Trophoblast cell (in vitro differentiated cells and primary cell): Measurements from ENCODE around the gene GAB2.

Source experiments
- DNase-seq, 2 donors: peaks; one replicate each; pipeline ENCODE4 v3.0.0-alpha.2; 2016
- H2AFZ ChIP-seq: 2 replicates; pipeline ENCODE4 v1.6.1; 2013; ENCODE audit warnings: low read length, moderate library complexity, mild to moderate bottlenecking; ENCODE audit not compliant: insufficient read depth, poor library complexity
- H2AK5ac ChIP-seq: 2 replicates; pipeline ENCODE4 v1.6.1; 2013; ENCODE audit warnings: mild to moderate bottlenecking, low read length
- H2BK120ac ChIP-seq: 2 replicates; pipeline ENCODE4 v1.6.1; 2013; ENCODE audit warnings: low read length, mild to moderate bottlenecking, moderate library complexity; ENCODE audit not compliant: insufficient read depth, poor library complexity
- H2BK12ac ChIP-seq: 2 replicates; pipeline ENCODE4 v1.6.1; 2013; ENCODE audit warnings: mild to moderate bottlenecking, low read length, moderate library complexity
- H2BK5ac ChIP-seq: 2 replicates; pipeline ENCODE4 v1.6.1; 2013; ENCODE audit warnings: low read length, low read depth, moderate library complexity, mild to moderate bottlenecking; ENCODE audit not compliant: poor library complexity
- H3K14ac ChIP-seq: 2 replicates; pipeline ENCODE4 v1.6.1; 2013; ENCODE audit warnings: mild to moderate bottlenecking, low read length
- H3K18ac ChIP-seq: 2 replicates; pipeline ENCODE4 v1.6.1; 2013; ENCODE audit warnings: mild to moderate bottlenecking, low read length
- H3K23ac ChIP-seq: 2 replicates; pipeline ENCODE4 v1.6.1; 2013; ENCODE audit warnings: low read length
- H3K27ac ChIP-seq: 2 replicates; pipeline ENCODE4 v1.5.1; 2013; ENCODE audit warnings: low read depth, mild to moderate bottlenecking, inconsistent platforms, low read length, moderate library complexity
- H3K27me3 ChIP-seq: 2 replicates; pipeline ENCODE4 v1.6.1; 2013; ENCODE audit warnings: inconsistent platforms, mild to moderate bottlenecking, low read length, moderate library complexity; ENCODE audit not compliant: insufficient read depth
- H3K36me3 ChIP-seq, 2 experiments: 1 replicate in 1 of 2; 2 replicates in 1 of 2; pipeline ENCODE4 v1.6.1; 2013; ENCODE audit warnings: low read length in 2 of 2, mild to moderate bottlenecking in 2 of 2, moderate library complexity in 1 of 2; ENCODE audit not compliant: insufficient read depth in 2 of 2, control insufficient read depth in 1 of 2
- H3K4ac ChIP-seq: 2 replicates; pipeline ENCODE4 v1.6.1; 2013; ENCODE audit warnings: low read depth, mild to moderate bottlenecking, low read length, moderate library complexity
- H3K4me1 ChIP-seq, 2 experiments: 1 replicate in 1 of 2; 2 replicates in 1 of 2; pipeline ENCODE4 v1.6.1; 2013; ENCODE audit warnings: low read length in 2 of 2, mild to moderate bottlenecking in 2 of 2, moderate library complexity in 1 of 2; ENCODE audit not compliant: insufficient read depth in 2 of 2, control insufficient read depth in 1 of 2
- H3K4me2 ChIP-seq: 2 replicates; pipeline ENCODE4 v1.6.1; 2013; ENCODE audit warnings: inconsistent platforms, mild to moderate bottlenecking, low read length, moderate library complexity
- H3K4me3 ChIP-seq: 2 replicates; pipeline ENCODE4 v1.5.1; 2013; ENCODE audit warnings: mild to moderate bottlenecking, low read depth, low read length, inconsistent platforms
- H3K79me1 ChIP-seq: one replicate; pipeline ENCODE4 v1.6.1; 2013; ENCODE audit warnings: low read length
- H3K79me2 ChIP-seq: 2 replicates; pipeline ENCODE4 v1.6.1; 2013; ENCODE audit warnings: low read length, mild to moderate bottlenecking; ENCODE audit not compliant: control insufficient read depth, insufficient read depth, poor library complexity
- H3K9ac ChIP-seq: 2 replicates; pipeline ENCODE4 v1.6.1; 2013; ENCODE audit warnings: mild to moderate bottlenecking, low read length
- H3K9me3 ChIP-seq: 2 replicates; pipeline ENCODE4 v1.6.1; 2013; ENCODE audit warnings: low read depth, mild to moderate bottlenecking, control low read depth, inconsistent platforms, low read length; ENCODE audit not compliant: insufficient read depth
- H4K12ac ChIP-seq: 2 replicates; pipeline ENCODE4 v1.6.1; 2013; ENCODE audit warnings: low read depth, mild to moderate bottlenecking, low read length, moderate library complexity
- H4K8ac ChIP-seq: 2 replicates; pipeline ENCODE4 v1.6.1; 2013; ENCODE audit warnings: low read depth, mild to moderate bottlenecking, low read length, moderate library complexity
- H4K91ac ChIP-seq: one replicate; pipeline ENCODE4 v1.6.1; 2013; ENCODE audit warnings: low read depth, mild to moderate bottlenecking, low read length, moderate library complexity
- WGBS: extraction: QIAGEN DNeasy Blood & Tissue Kit; methylation state at CpG from one replicate; pipeline ENCODE4 v1.1.7; 2013; ENCODE audit warnings: missing lambda C conversion rate; ENCODE audit not compliant: insufficient read length, insufficient coverage; ENCODE audit errors: extremely low coverage; 5-methylcytosine and 5-hydroxymethylcytosine counted together

GAB2 gene

DNA sequence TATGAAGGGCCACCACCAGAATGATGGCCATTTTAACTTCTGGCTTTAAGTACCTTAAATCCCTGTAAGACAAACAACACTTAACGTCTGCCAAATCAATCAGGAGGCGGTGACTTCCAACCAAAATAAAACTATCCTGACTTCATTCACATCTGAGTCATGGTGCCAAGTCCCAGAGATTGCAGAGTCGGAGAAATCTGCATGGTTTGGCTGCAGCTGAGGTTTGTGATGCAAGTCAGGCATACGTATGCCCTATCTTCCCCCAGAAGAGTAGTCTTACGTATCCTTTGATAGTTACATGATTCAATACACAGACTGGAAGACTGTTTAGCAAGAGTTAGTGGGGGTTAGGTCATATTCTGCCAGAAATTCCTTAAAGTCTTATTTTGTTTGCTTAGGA, 1.7 kb upstream of the GAB2 start:
- Histone ChIP-seq H3K4me1 (peaks cover 15 to 23% of the 10 kb centered on the region in 2 experiments), H3K4me3 (no peak overlapping the region), H2AK5ac (peak overlapping the region; percentile 71), H3K9ac (no peak overlapping the region), H4K91ac (peak overlapping the region; percentile 61), H3K4ac (peak overlapping the region; percentile 56), H2BK5ac (peak overlapping the region; percentile 52), H3K4me2 (no peak overlapping the region), H3K27ac (peak overlapping the region; percentile 28), H3K18ac (peak overlapping the region; percentile 52), H3K79me1 (peaks cover 32% of the 10 kb centered on the region), H2BK12ac (peak overlapping the region; percentile 89), H4K8ac (peak overlapping the region; percentile 64), H4K12ac (no peak overlapping the region), H3K9me3 (no peaks in the 10 kb centered on the region), H3K14ac (no peak overlapping the region), H3K79me2 (peaks cover 24% of the 10 kb centered on the region), H3K27me3 (no peaks in the 10 kb centered on the region), H3K36me3 (no peaks in the 10 kb centered on the region), H2BK120ac (peak overlapping the region; percentile 60), H3K23ac (no peak overlapping the region), H2AFZ (no peak overlapping the region)
- DNase-seq = peak; percentile 70 to 76
- WGBS = no CpG with 5 or more reads among the region's 5 CpGs

DNA sequence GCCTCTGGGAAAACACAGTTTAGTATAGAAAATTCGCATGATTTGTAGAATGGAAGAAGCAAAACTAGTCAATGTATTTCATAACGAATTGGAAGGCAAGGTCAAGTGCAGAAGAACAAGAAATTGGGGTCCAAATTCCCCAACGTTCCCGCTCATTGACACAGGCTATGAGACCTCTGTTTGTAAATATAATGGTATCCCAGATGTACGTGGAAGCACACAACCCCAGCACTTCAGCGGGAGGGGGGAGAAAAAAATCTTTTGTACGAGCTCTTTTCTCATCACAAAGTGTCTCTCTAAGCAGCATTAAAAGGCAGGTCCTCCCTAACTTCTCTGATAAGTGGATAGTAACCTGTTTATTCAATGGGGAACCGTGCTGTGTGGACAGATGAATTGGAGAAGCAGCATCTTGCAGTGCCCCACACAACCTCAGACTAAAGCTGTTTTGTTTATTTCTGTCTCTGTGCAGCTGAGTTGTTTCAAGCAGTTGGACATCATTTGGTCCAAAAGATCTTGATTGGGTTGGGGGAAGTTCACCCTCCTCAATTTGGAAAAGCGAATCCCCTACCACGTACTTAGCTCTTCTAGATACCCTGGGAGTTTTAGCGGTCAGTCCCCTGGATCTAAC, 1.1 kb upstream of the GAB2 start:
- no CpG with 5 or more reads among the region's 11 CpGs for WGBS
- H3K4ac ChIP-seq = peak overlapping the region; percentile 72

GRCh38 chr11:78417888-78418583, 416 bp upstream of the GAB2 start:
- peaks cover 27% of the 10 kb centered on the region for H3K79me2 ChIP-seq
- H3K23ac ChIP-seq = no peak overlapping the region
- H2BK5ac ChIP-seq = peak overlapping the region; percentile 91
- peak overlapping the region; percentile 92 for H4K91ac ChIP-seq
- peak overlapping the region; percentile 97 for H3K27ac ChIP-seq
- H3K9me3 ChIP-seq = no peaks in the 10 kb centered on the region
- no peaks in the 10 kb centered on the region for H3K36me3 ChIP-seq
- peak overlapping the region; percentile 6 for H2AK5ac ChIP-seq
- peak overlapping the region; percentile 94 for H4K12ac ChIP-seq
- peak overlapping the region; percentile 72 for H3K4ac ChIP-seq
- peak overlapping the region; percentile 80 for H3K9ac ChIP-seq
- H2BK12ac ChIP-seq = peak overlapping the region; percentile 82
- peak; percentile 59 to 85 for DNase-seq
- H3K4me3 ChIP-seq = peak overlapping the region; percentile 85
- peak overlapping the region; percentile 82 for H3K14ac ChIP-seq
- peak overlapping the region; percentile 99 for H2BK120ac ChIP-seq
- peak overlapping the region; percentile 81 for H4K8ac ChIP-seq
- H3K4me2 ChIP-seq = peak overlapping the region; percentile 59
- H3K18ac ChIP-seq = peak overlapping the region; percentile 77
- H3K4me1 ChIP-seq = peaks cover 15 to 23% of the 10 kb centered on the region in 2 experiments
- peaks cover 32% of the 10 kb centered on the region for H3K79me1 ChIP-seq
- no peaks in the 10 kb centered on the region for H3K27me3 ChIP-seq
- WGBS = no CpG with 5 or more reads among the region's 68 CpGs
- peak overlapping the region; percentile 75 for H2AFZ ChIP-seq

More for the DNA sequence above, 1.1 kb upstream of the GAB2 start:
- peak overlapping the region; percentile 77 for H3K18ac ChIP-seq
- peaks cover 25% of the 10 kb centered on the region for H3K79me2 ChIP-seq
- DNase-seq = peak in 1 of 2 donors; percentile 5
- H2BK12ac ChIP-seq = peak overlapping the region; percentile 89
- peak overlapping the region; percentile 32 for H2AK5ac ChIP-seq
- H3K9ac ChIP-seq = no peak overlapping the region
- peak overlapping the region; percentile 59 for H3K4me2 ChIP-seq
- no peak overlapping the region for H3K4me3 ChIP-seq
- no peaks in the 10 kb centered on the region for H3K9me3 ChIP-seq
- H4K91ac ChIP-seq = peak overlapping the region; percentile 92
- H3K27me3 ChIP-seq = no peaks in the 10 kb centered on the region
- no peaks in the 10 kb centered on the region for H3K36me3 ChIP-seq
- peak overlapping the region; percentile 99 for H2BK120ac ChIP-seq
- H4K8ac ChIP-seq = peak overlapping the region; percentile 64
- H4K12ac ChIP-seq = peak overlapping the region; percentile 94
- peak overlapping the region; percentile 97 for H3K27ac ChIP-seq
- peak overlapping the region; percentile 82 for H3K14ac ChIP-seq
- H3K79me1 ChIP-seq = peaks cover 32% of the 10 kb centered on the region
- peaks cover 15 to 23% of the 10 kb centered on the region in 2 experiments for H3K4me1 ChIP-seq
- peak overlapping the region; percentile 91 for H2BK5ac ChIP-seq
- H3K23ac ChIP-seq = no peak overlapping the region
- no peak overlapping the region for H2AFZ ChIP-seq

- Histone ChIP-seq H2BK120ac (peak overlapping the region; percentile 82), H4K12ac (peak overlapping the region; percentile 70), H3K18ac (peak overlapping the region; percentile 74), H3K27ac (peak overlapping the region; percentile 95), H2BK5ac (peak overlapping the region; percentile 80), H3K79me1 (peaks cover 32% of the 10 kb centered on the region), H3K14ac (peak overlapping the region; percentile 65), H3K4me1 (peaks cover 15 to 23% of the 10 kb centered on the region in 2 experiments), H3K23ac (no peak overlapping the region), H4K91ac (peak overlapping the region; percentile 90), H3K9me3 (no peaks in the 10 kb centered on the region), H3K4me3 (peak overlapping the region; percentile 94), H3K4ac (peak overlapping the region; percentile 68), H3K36me3 (no peaks in the 10 kb centered on the region), H3K79me2 (peaks cover 27% of the 10 kb centered on the region), H4K8ac (peak overlapping the region; percentile 85), H3K4me2 (peak overlapping the region; percentile 88), H2BK12ac (peak overlapping the region; percentile 63), H2AFZ (peak overlapping the region; percentile 79), H3K9ac (peak overlapping the region; percentile 49), H2AK5ac (peak overlapping the region; percentile 13), H3K27me3 (no peaks in the 10 kb centered on the region)
- WGBS = no CpG with 5 or more reads among the region's 38 CpGs
- peak; percentile 72 to 74 for DNase-seq
Observed at GRCh38 chr11:78416285-78417174, 1.1 kb downstream of the GAB2 start.
